Measurements from ENCODE around the gene FAM228B.

The FAM228B gene
- long read RNA-seq, partial matches to known transcripts, result 4 of 11 reads
- long read RNA-seq, other reads (novel, unspliced or antisense), result 7 of 11 reads

- DNase-seq (ENCODE audit: low read depth in 1 of 2, low spot score in 1 of 2), result peak; percentile 49 to 87
- peak within 1 kb of the TSS; percentile 50 for H3K27ac ChIP-seq (replicated peaks)
- TF ChIP-seq CTCF (IDR thresholded peaks at IDR 0.05; ENCODE audit: insufficient read depth, low read length) (no peak), POLR2AphosphoS5 (IDR thresholded peaks at IDR 0.05; ENCODE audit: low read depth) (peak; percentile 42; the same call in 1 of the 2 replicates), SPI1 (IDR thresholded peaks at IDR 0.05; ENCODE audit: borderline replicate concordance, low read depth) (0 out of 2 replicates have a peak, but pooled peaks have one; percentile 20)
- H3K27me3 ChIP-seq (ENCODE audit: insufficient read depth, poor library complexity, severe bottlenecking), result no peaks in the 10 kb centered on the region
- peak within 1 kb of the TSS; percentile 80 for H3K4me3 ChIP-seq (replicated peaks; ENCODE audit: insufficient read depth, low read length)
These were observed at the start of gene FAM228B, which contains the start of gene PFN4 for GRCh38 chr2:24123195-24123921. TSS of gene FAM228B (plus strand) at chr2:24123469. CDS start at chr2:24124362, 893 bp downstream. TSS of gene PFN4 (minus strand) at chr2:24123334. CDS start at chr2:24122535, 799 bp downstream.

GRCh38 chr2:24073816-24074215 lies 49.5 kb upstream of the FAM228B start:
- no peaks in the 10 kb centered on the region for H3K27me3 ChIP-seq (ENCODE audit: insufficient read depth, poor library complexity, severe bottlenecking)
- H3K4me3 ChIP-seq (replicated peaks; ENCODE audit: insufficient read depth, low read length), result no peak overlapping the region
- no peak overlapping the region for H3K27ac ChIP-seq (replicated peaks)
- DNase-seq (ENCODE audit: low read depth in 1 of 2, low spot score in 1 of 2), result no peak
- TF ChIP-seq GABPA (IDR thresholded peaks at IDR 0.05; ENCODE audit: low read depth), result no peak
- no peak for TF ChIP-seq REST (IDR thresholded peaks at IDR 0.05; ENCODE audit: insufficient replicate concordance, low read depth)

- no peak for TF ChIP-seq REST (IDR thresholded peaks at IDR 0.05; ENCODE audit: insufficient replicate concordance, low read depth)
- no peak for TF ChIP-seq CTCF (IDR thresholded peaks at IDR 0.05; ENCODE audit: insufficient read depth, low read length)
- no peak for TF ChIP-seq GABPA (IDR thresholded peaks at IDR 0.05; ENCODE audit: low read depth)
- no peak for TF ChIP-seq SPI1 (IDR thresholded peaks at IDR 0.05; ENCODE audit: borderline replicate concordance, low read depth)
- TF ChIP-seq POLR2AphosphoS5 (IDR thresholded peaks at IDR 0.05; ENCODE audit: low read depth), result no peak
- H3K27ac ChIP-seq (replicated peaks), result peak overlapping the region; percentile 86; the same call in 1 of the 2 replicates
These were observed 48.0 kb upstream of the FAM228B start for GRCh38 chr2:24075259-24075658.

GRCh38 chr2:24075915-24076848 lies 47.1 kb upstream of the FAM228B start, which contains the start of gene SF3B6:
TSS of gene SF3B6 (minus strand) at chr2:24076326. CDS start at chr2:24076229, 97 bp downstream.
- peak; percentile 67 for TF ChIP-seq REST (IDR thresholded peaks at IDR 0.05; ENCODE audit: insufficient replicate concordance, low read depth)
- TF ChIP-seq SPI1 (IDR thresholded peaks at IDR 0.05; ENCODE audit: borderline replicate concordance, low read depth), result peak; percentile 56; the same call in 1 of the 2 replicates
- TF ChIP-seq CTCF (IDR thresholded peaks at IDR 0.05; ENCODE audit: insufficient read depth, low read length), result no peak
- peak; percentile 99 for TF ChIP-seq GABPA (IDR thresholded peaks at IDR 0.05; ENCODE audit: low read depth)
- peak; percentile 88 for TF ChIP-seq POLR2AphosphoS5 (IDR thresholded peaks at IDR 0.05; ENCODE audit: low read depth)
- peak; percentile 99 to 100 for DNase-seq (ENCODE audit: low read depth in 1 of 2, low spot score in 1 of 2)
- H3K27me3 ChIP-seq (ENCODE audit: insufficient read depth, poor library complexity, severe bottlenecking), result no peaks in the 10 kb centered on the region
- peak within 1 kb of the TSS; percentile 86 for H3K27ac ChIP-seq (replicated peaks)
- peak within 1 kb of the TSS; percentile 72 for H3K4me3 ChIP-seq (replicated peaks; ENCODE audit: insufficient read depth, low read length)

More at GRCh38 chr2:24075259-24075658, 48.0 kb upstream of the FAM228B start:
- H3K4me3 ChIP-seq (replicated peaks; ENCODE audit: insufficient read depth, low read length), result peak overlapping the region; percentile 72
- H3K27me3 ChIP-seq (ENCODE audit: insufficient read depth, poor library complexity, severe bottlenecking), result no peaks in the 10 kb centered on the region
- DNase-seq (ENCODE audit: low read depth in 1 of 2, low spot score in 1 of 2), result no peak

Data from HL-60 (cell line).